Osteoblast (primary cell): ENCODE data around the gene EDC4. TPM values are rescaled to one million over a fixed set of nuclear protein-coding genes. Genes with fewer than 3 reads are reported as not detected.

Experiments
- DNase-seq: peaks from one replicate; pipeline ENCODE4 v3.0.0; 2011; ENCODE audit warnings: low spot score, mixed read lengths; ENCODE audit not compliant: insufficient read length; ENCODE audit errors: missing footprints
- H2AFZ ChIP-seq: 2 replicates; pipeline ENCODE4 v1.6.0; 2011; ENCODE audit warnings: mild to moderate bottlenecking, low read length
- H3K27ac ChIP-seq: 2 replicates; pipeline ENCODE4 v1.5.1; 2011; ENCODE audit warnings: mild to moderate bottlenecking, low read depth, low read length, moderate library complexity
- H3K27me3 ChIP-seq: 2 replicates; pipeline ENCODE4 v1.6.0; 2012; ENCODE audit warnings: mild to moderate bottlenecking, control low read depth, inconsistent platforms, low read length, moderate library complexity; ENCODE audit not compliant: insufficient read depth
- H3K36me3 ChIP-seq: 2 replicates; pipeline ENCODE4 v1.5.1; 2011; ENCODE audit warnings: mild to moderate bottlenecking, low read length, control low read depth, moderate library complexity; ENCODE audit not compliant: insufficient read depth
- H3K4me1 ChIP-seq: 2 replicates; pipeline ENCODE4 v1.5.1; 2011; ENCODE audit warnings: mild to moderate bottlenecking, low read length, control low read depth, moderate library complexity; ENCODE audit not compliant: insufficient read depth
- H3K4me2 ChIP-seq: 2 replicates; pipeline ENCODE4 v1.6.0; 2011; ENCODE audit warnings: mild to moderate bottlenecking, low read length; ENCODE audit not compliant: insufficient read depth
- H3K4me3 ChIP-seq: fragments of 200-600 bp; sonication (generic); 3 replicates; pipeline ENCODE4 v1.5.1; 2012; ENCODE audit warnings: mild to moderate bottlenecking, low read length, inconsistent platforms; ENCODE audit not compliant: insufficient read depth
- H3K79me2 ChIP-seq: 2 replicates; pipeline ENCODE4 v1.6.0; 2012; ENCODE audit warnings: mild to moderate bottlenecking, low read length, control low read depth, inconsistent platforms; ENCODE audit not compliant: insufficient read depth
- H3K9me3 ChIP-seq: 2 replicates; pipeline ENCODE4 v1.5.1; 2011; ENCODE audit warnings: low read depth, low read length, control low read depth
- H4K20me1 ChIP-seq: 2 replicates; pipeline ENCODE4 v1.6.0; 2012; ENCODE audit warnings: mild to moderate bottlenecking, low read length, control low read depth; ENCODE audit not compliant: insufficient read depth
- total RNA-seq: library from RNA; depleted of rRNA; stranded (reverse); fragments of >200 nt; gene quantifications from 2 replicates; pipeline ENCODE4 v1.2.3, GENCODE V29; 2012
- TF ChIP-seq, protein P1 (sequence below): IDR thresholded peaks from 2 replicates; pipeline ENCODE4 v1.5.1; 2011; ENCODE audit warnings: mild to moderate bottlenecking, low read depth, low read length, moderate library complexity; ENCODE audit errors: extremely low read depth

EDC4 gene
- total RNA-seq, 1 donor, result 60.8 TPM

GRCh38 chr16:67878232-67878631 is 5.4 kb downstream of the EDC4 start:
- Histone ChIP-seq H3K4me3 (no peak overlapping the region), H3K4me1 (peaks cover 14% of the 10 kb centered on the region), H2AFZ (no peak overlapping the region), H3K9me3 (no peaks in the 10 kb centered on the region), H3K4me2 (no peak overlapping the region), H3K79me2 (peaks cover 49% of the 10 kb centered on the region), H3K27me3 (no peaks in the 10 kb centered on the region), H3K36me3 (peaks cover 71% of the 10 kb centered on the region), H4K20me1 (peaks cover 50% of the 10 kb centered on the region), H3K27ac (no peak overlapping the region)
- peak; percentile 57 for DNase-seq
- TF ChIP-seq, protein P1, sequence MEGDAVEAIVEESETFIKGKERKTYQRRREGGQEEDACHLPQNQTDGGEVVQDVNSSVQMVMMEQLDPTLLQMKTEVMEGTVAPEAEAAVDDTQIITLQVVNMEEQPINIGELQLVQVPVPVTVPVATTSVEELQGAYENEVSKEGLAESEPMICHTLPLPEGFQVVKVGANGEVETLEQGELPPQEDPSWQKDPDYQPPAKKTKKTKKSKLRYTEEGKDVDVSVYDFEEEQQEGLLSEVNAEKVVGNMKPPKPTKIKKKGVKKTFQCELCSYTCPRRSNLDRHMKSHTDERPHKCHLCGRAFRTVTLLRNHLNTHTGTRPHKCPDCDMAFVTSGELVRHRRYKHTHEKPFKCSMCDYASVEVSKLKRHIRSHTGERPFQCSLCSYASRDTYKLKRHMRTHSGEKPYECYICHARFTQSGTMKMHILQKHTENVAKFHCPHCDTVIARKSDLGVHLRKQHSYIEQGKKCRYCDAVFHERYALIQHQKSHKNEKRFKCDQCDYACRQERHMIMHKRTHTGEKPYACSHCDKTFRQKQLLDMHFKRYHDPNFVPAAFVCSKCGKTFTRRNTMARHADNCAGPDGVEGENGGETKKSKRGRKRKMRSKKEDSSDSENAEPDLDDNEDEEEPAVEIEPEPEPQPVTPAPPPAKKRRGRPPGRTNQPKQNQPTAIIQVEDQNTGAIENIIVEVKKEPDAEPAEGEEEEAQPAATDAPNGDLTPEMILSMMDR, result no peak

DNA sequence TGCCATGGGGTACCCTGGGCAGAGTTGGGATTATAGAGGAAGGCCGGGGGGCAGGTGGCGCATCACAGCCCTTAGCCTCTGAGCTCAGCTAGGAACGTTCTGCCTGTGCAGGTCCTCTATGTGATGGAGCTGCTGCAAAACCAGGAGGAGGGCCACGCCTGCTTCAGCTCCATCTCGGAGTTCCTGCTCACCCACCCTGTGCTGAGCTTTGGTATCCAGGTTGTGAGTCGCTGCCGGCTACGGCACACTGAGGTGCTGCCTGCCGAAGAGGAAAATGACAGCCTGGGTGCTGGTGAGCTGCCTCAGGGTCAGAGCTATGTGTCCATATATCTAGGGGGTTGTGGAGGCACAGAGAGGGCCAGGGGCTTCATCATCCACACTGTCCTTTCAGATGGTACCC is 6.0 kb downstream of the EDC4 start:
- H3K36me3 ChIP-seq, result peaks cover 77% of the 10 kb centered on the region
- peak; percentile 53 for DNase-seq
- TF ChIP-seq, protein P1, result no peak
- no peak overlapping the region for H3K4me2 ChIP-seq
- no peaks in the 10 kb centered on the region for H3K9me3 ChIP-seq
- H3K4me3 ChIP-seq, result no peak overlapping the region
- H3K27me3 ChIP-seq, result no peaks in the 10 kb centered on the region
- peaks cover 11% of the 10 kb centered on the region for H3K4me1 ChIP-seq
- H3K27ac ChIP-seq, result no peak overlapping the region
- peaks cover 52% of the 10 kb centered on the region for H4K20me1 ChIP-seq
- no peak overlapping the region for H2AFZ ChIP-seq
- peaks cover 43% of the 10 kb centered on the region for H3K79me2 ChIP-seq

DNA sequence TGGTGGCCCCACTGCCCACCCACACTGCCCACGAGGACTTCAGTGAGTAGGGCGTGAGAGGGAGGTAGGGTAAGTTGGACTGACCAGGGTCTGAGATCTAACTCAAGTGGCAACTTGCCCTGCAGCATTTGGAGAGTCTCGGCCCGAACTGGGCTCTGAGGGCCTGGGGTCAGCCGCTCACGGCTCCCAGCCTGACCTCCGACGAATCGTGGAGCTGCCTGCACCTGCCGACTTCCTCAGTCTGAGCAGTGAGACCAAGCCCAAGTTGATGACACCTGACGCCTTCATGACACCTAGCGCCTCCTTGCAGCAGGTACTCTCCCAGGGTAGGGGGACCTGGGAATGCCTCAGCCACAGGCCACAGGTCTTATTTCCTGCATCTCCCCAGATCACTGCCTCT is 6.6 kb downstream of the EDC4 start:
- Histone ChIP-seq H3K4me2 (no peak overlapping the region), H3K9me3 (no peaks in the 10 kb centered on the region), H3K27ac (no peak overlapping the region), H3K36me3 (peaks cover 82% of the 10 kb centered on the region), H3K4me3 (no peak overlapping the region), H3K4me1 (peaks cover 7% of the 10 kb centered on the region), H3K79me2 (peaks cover 36% of the 10 kb centered on the region), H3K27me3 (no peaks in the 10 kb centered on the region), H2AFZ (no peak overlapping the region), H4K20me1 (peaks cover 52% of the 10 kb centered on the region)
- peak; percentile 38 for DNase-seq
- TF ChIP-seq, protein P1, result no peak

GRCh38 chr16:67879936-67880335 is 7.1 kb downstream of the EDC4 start:
- Histone ChIP-seq H2AFZ (no peak overlapping the region), H4K20me1 (peaks cover 51% of the 10 kb centered on the region), H3K79me2 (peaks cover 32% of the 10 kb centered on the region), H3K27me3 (no peaks in the 10 kb centered on the region), H3K4me2 (no peak overlapping the region), H3K4me1 (peaks cover 8% of the 10 kb centered on the region), H3K27ac (no peak overlapping the region), H3K4me3 (no peak overlapping the region), H3K9me3 (no peaks in the 10 kb centered on the region), H3K36me3 (peaks cover 83% of the 10 kb centered on the region)
- TF ChIP-seq, protein P1, result no peak
- peak; percentile 31 for DNase-seq
